GM18519 (cell line): ENCODE data around the gene FADS2.

Experiments
- ATAC-seq: cut with Tn5 transposase; IDR thresholded peaks from one replicate; pipeline ENCODE4 v1.9.1; 2021; ENCODE audit warnings: mild to moderate bottlenecking, moderate library complexity; ENCODE audit not compliant: unreplicated experiment, low FRiP score

FADS2 gene

DNA sequence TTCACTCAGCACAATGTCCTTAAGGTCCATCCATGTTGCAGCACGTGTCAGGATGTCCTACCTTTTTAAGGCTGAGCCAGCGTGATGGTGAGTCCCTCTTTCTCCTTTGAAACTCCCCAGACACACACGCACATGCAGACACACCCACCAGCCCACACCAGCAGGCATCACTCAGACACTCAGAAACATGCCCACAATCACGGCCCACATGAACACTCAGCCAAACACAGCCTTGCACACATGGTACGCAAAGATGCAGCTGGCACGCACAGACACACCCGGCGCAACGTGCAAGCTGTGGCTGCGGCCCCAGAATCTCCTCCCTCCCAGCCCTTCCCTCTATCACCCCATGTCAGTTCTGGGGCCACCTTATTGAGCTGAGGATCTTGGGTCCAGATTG is 55.2 kb downstream of the FADS2 start:
- ATAC-seq: no peak

DNA sequence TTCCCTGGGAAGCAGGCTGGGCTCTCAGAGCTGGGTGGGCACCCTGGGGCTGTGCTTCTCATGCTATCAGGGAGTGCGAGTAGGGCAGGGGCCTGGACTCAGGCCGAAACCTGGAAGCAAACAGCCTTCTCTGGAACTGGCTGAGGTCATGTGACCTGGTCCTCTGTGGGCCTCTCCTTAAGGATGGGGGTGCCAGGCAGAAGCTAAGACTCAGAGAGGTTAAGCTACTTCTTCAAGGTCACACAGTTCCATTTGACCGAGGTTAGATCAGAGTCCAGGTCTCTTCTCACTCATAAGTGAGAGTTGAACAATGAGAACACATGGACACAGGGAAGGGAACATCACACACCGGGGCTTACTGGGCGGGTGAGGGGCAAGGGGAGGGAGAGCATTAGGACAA is 55.8 kb downstream of the FADS2 start:
- no peak for ATAC-seq

DNA sequence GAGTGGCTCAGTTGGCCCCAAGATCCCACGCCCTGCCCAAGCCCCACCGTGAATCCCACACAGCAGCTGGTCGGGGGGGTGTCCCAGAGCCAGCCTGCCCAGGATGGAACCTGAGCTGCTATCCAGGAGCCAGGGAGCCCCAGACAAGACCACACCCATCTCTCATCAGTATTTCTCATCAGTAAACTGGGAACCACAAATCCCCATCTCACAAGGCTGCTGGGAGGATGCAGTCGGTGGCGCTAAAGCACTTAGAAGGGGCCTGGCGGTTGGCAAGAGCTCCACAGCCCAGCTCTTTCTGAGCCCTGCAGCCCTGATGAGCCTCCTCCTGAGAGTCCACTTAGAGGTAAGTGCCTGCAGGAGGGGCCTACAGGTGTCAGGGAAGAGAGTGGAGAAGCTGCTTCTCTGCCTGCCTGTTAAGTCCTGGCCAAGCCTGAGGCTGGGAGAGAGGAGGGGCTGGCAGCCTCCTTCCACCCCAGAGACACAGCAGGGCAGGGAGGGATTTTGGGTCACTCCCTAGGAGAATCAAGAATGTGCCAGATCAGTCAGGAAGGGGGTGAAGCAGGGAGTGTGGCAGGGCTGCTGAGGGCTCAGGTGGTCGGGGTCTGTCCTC is 57.2 kb downstream of the FADS2 start:
- no peak for ATAC-seq

DNA sequence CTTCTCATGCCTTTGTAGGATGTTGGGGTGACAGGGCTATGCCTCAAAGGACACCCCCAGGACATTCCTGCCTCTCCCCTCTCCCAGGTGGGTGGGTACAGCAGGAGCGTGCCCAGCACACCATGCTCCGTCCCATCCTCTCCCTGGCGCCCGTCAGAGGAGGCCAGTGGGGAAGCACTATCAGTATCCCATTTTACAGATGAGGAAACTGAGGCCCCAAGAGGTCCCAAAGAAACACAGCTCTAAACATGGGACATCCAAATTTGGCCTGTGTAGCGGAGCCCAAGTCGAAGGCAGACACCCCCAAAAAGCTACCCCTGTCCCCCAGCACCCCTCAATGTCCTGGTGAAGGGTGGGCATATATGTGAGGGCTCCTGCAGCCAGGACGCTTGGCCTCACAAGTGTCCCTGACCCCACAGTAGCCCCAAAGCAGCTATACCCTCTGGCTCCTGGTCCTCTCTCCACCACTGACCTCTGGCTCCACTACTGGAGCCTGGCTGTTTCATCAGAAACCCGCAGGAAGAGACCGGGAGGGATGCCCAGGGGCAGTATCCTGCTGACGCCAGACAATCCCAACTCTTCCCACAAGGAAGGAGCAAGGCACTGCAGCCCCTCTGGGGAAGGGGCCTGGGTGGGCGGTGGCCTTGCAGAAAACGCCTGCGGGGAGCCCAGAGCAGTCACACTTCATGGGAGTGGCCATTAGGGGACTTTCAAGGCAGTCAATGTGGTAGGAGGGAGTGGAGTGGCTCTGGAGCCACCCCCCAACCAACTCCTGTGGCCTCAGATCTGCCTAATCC is 57.9 kb downstream of the FADS2 start:
- no peak for ATAC-seq

DNA sequence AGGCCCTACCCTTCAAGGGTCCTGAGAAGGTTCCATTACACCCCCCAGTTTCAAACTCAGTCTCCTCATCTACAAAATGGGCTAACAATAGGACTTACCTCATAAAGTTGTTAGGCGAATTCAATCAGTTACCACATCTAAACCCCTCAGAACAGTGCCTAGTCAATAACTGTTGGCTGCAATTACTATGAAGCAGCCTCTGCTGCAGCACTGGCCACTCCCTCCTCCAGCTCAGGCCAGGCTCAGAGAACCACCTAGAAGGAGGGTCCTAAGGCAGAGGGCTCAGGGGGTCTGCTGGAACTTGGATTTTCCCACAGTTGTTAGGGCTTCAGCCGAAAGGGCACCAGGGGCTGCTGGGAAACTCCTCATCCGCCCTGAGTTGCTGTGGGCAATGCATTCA is 58.5 kb downstream of the FADS2 start:
- ATAC-seq: no peak

DNA sequence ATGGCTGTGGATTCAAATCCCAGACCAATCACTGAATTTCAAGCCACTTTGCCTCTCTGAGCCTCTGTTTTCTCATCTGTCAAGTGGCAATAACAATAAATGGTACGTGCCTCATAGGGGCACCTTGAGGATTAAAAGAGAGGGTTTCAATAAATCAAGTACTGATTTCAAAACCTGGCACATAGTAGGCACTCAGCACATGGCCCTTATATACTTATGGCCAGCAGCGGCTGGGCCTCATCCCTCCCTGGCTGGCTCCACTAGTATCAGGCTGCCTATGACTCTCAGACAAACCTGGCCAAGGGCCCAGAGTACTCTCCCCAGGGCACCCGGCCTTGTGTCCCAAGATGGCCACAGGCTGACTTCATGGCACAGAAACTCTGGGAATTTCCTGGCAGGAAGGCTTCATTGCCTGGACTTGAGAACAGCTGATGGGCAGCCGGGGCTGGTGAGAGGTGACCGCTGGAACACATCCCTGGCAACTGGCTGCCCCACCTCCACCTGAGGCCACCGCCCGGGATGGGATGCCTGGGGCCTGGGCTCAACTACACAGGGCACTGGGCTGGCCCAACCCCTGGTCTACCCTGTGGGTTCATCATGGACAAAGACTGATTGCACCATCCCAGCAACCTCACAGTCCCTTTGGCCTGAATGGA is 59.9 kb downstream of the FADS2 start:
- no peak for ATAC-seq

DNA sequence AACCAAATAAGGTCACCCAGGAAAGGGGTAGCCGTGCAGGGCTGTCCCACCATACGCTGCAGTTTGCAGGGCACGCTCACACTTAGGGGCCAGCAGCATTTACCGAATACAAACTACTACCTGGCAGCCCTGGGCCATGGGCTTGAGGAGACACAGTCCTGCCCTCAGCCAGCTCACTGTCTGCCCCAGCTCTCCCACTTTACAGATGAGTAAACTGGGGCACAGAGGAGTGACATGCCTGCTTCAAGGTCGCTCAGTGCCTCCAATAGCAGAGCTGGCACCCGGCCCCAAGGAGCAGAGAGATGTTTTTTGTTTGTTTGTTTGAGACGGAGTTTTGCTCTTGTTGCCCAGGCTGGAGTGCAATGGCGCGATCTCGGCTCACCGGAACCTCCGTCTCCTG is 60.5 kb downstream of the FADS2 start:
- ATAC-seq: no peak

DNA sequence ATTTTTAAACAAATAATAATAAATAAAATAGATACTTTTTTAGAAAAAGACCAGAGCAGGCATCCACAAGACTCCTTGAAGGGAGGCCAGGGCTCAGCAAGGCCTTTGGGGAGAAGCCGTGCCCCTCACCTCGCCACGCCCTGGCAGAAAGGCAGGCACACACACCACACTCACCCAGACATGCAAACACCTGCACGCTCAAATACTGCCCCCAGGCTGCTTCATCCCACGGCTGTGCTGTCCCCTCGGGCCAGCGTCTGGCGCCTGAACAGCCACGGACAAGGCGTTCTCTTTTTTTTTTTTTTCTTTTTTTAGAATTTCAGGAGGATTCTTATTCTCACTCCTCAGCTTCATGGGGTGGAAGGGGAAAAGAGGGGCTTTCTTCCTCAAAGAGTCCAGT is 61.7 kb downstream of the FADS2 start:
- no peak for ATAC-seq

DNA sequence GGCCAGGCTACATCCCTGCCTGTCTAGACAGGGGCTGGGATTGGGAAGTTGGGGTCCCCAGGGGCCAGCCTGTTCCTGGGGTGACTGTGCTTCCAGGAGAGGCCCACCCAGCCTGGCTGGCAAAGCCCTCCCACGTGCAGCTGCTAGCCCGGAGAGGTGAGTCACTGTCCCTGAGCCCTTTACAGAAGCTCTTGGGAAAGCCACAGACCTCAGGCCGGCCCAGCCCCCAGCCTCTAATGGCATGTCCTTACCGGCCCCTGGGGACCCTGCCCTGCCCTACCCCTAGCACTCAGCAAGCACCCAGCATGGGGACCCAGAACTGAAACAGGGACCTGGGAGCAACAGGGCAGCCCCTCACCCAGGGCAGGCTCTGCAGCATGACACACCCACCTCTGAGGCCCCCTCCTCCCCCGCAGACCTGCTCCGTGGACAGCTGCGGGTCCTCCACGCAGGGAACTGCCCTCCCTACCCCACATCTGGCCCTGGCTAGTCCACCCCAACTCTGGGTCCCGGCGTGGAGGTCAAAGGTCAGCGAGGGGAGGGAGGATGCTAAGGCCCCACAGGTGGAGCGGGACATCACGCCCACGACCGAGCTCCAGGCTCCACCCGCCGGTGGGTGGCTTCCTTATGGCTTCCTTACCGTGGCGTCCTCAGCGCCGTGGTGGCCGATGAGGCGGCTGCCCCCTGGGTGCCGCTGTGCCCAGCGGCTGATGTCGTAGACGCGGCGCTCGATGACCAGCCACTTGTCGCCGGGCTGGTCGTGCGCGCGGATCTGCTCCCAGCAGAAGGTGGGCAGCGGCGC is 62.6 kb downstream of the FADS2 start:
- no peak for ATAC-seq

DNA sequence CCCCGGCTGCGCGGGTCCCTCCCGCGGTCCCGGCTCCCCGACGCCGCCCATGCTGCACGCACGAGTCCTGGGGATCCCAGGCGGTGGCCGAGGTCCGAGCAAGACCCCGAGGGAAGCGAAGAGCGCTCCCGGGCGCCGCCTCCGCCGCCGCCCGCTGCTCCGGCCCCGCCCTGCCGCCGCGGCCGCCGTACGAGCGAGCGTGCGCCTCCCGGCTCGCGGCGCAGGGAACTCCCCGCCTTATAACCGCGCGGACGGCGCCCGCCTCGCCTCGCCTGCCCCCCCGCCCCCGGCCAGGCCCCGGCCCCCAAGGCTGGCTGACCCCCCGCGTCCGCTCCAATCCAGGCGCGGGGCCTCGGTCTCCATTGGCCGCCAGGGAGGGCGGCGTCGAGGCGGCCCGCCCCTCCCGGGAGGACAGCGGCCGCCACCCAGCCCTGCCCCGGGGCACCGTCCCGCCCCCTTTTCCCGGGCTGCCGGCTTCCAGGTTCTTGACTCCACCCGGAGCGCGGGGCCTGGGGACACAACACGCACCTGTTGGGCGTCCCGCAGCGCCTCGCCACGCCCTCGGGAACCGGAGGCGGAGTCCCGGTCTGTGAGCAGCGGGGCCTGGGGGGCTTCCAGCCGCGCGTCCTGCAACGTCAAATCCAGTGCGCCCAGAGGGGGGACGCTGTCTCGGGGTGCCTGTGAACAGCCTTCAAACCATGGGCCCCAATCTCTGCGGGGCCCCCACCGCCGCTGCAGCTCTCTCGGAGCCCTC is 63.4 kb downstream of the FADS2 start, which contains the start of gene FADS3:
Gene FADS3 (minus strand): TSS at position 215 of the 754 bp plus-strand sequence. CDS start 164 bp downstream, at position 51.
- no peak for ATAC-seq

DNA sequence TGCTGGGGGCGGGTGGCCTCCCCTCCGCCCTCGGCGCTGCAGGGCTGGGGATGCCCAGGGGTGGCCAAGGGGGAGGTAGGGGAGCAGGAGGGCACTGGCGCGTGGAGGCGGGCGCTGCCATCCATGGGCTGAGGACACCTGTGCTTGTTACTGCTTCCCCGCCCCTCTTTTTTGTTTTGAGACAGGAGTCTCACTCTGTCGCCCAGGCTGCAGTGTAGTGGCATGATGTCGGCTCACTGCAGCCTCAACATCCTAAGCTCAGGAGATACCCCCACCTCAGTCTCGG is 63.9 kb downstream of the FADS2 start:
- no peak for ATAC-seq

DNA sequence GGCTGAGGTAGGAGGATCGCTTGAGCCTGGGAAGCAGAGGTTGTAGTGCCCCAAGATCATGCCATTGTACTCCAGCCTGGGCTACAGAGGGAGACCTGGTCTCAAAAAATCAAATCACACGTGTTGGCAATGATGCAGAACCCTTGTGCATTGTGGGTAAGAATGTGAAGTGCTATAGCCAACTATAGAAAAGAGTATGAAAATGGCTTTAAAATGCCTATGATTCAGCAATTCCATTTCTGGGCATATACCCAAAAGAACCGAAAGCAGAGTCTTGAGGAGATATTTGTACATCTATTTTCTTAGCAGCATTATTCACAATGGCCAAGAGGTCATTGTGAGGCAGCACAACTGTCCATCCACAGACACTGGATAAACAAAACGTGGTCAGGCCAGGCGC is 65.9 kb downstream of the FADS2 start:
- no peak for ATAC-seq

DNA sequence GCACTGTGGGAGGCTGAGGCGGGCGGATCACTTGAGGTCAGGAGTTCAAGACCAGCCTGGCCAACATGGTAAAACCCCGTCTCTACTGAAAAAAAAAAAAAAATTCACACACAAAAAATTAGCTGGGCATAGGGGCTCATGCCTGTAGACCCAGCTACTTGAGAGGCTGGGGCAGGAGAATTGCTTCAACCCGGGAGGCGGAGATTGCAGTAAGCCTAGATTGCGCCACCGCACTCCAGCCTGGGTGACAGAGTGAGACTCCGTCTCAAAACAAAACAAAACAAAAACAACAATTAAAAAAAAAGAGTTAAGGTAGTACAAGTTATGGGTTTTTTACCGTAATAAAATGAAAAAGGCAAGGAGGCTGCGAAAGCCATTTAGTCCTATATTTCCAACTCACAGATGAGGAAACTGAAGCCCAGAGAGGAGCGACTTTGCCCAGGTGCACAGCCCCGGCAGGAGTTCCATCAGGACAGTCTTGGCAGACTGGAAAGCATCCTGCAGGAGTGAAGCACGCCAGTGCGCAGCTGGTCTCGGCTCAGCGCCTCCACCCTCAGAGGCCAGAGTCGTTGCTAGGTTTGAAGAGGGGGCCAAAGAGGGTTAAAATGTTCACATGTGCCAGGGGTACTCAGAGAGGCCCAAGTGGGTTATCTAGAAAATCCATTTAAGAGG is 67.1 kb downstream of the FADS2 start:
- no peak for ATAC-seq

DNA sequence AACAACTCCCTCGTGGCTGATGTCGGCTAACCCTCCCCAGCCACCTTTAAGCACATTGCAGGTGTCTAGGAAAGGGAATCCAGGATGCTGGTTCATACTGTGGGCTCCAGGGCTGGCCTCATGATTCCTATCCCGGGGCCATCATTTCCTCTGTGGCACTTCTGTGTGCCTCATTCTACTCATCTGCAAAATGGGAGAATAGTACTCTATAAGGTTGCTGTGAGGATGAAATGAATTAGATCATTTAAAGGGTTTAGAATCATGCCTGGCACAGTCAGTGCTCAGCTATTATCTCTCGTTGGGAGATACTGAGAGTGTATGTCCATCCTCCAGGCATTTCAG is 67.6 kb downstream of the FADS2 start:
- no peak for ATAC-seq

DNA sequence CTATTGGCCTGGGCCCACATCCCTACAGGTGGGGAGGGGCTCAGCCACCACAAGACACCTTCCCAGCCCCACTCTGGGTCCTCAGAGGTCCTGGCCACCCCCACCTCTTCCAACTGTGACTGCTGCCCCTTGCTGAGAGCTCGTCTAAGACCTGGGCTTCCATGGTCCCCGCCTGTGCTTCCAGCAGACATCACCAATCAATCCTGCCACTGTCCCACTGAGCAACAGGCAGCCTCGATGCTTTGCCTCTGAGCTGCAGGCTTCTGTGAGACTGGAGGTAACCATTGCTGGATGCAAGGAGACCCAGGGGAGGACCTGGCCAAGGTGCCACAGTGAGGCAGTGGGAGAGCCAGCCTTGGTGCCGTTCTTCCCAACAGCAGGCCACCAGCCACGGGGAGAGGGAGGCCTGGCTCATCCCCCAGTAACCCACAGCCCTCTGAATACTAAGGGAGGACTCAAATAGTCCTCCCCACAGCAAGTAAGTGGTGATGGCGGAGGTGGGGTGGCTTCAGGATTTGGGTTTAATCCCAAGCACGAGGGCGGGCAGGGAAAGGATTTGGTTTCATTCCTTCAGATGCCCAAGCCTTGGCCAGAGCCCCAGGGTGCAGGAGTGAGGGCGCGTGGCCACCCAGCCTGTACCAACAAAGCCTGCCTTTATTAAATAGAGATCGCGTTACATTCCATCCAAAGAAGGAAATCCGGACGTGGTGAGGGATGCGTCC is 68.7 kb downstream of the FADS2 start:
- no peak for ATAC-seq

DNA sequence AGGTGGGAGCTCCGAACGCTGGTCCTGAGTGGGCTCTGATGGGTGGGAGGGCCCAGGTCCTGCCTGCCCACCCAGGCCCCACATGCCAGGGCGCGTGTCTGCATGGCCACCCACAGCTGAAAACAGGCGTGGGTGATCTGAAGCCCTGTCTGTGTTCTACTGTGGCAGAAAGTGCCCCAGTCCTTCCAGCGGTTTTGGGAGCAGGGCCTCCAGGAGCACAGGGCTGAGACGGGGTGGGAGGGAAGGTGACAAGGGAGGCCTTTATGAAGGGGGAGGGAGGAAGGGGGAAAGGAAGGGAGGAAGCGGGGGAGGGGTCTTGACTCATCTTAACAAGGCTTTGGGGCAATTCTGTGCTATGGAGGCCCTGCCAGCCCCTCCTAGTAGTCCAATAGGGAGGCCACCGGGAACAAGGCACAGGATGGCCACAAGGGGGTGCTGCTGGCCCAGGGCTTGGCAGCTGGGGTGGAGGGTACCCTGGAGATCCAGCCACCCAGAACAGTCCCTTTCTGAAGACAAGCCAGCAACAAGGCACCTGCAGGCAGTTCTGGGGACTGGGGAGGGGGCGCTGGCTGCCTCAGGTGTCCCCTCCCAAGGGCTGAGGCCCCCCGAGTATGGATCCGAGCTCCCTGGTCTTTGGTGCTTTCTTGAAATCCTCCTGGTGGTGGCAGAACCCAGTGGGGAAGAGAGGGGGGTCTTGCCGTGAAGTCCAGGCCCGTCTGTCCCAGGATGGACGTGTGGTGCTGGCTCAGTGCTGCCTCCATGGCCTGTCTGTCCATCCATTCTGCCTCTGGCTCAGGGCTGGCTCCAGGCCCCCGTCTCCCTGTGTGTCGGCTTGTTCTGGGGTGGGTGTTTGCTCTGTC is 69.5 kb downstream of the FADS2 start:
- no peak for ATAC-seq

DNA sequence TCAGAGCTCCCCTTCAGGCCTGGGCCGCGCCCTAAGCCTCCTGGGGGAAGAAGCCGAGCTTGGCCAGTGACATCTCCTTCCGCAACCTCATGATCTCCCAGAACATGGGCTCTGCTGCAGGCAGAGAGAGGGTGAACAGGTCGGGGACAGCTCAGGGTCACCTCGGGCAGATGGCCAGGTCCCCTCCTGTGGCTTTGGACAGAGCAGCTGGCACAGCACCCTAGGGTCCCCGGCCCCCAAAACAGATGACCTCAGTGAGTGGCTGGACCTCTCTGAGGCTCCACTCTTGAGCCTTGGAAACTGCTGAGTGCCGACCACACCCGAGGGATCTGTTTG is 70.1 kb downstream of the FADS2 start:
- ATAC-seq: no peak

DNA sequence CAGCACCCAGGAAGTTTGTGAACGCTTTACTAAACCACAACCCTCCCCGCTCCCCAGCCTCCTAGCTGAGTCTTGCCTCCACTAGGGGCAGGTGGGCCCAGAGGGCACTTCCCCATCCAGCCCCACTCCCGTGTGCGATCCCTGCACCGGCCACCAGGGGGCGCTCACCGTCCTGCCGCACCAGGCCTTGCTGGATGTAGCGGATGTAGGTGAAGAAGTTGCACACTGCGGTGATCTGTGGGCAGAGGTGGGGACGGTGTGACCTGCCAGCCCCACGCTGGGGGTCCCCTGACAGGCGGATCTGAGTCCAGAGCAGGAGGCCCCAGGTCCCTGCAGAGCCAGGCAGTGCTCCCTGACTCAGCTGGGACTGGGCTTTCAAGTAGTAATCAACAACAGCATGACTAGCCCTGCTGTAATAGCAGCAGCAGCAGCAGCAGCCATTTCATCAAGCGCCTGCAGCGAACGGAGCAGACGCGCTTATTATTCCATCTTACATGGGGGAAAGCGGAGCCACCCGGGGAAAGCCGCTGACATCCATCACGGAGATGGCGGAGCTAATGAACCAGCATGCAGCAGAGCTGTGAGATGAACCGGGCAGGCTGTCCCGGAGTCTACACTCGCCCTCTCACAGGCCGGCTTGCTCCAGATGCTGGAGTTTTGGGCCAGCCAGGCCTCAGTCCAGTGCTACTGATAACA is 71.2 kb downstream of the FADS2 start:
- ATAC-seq: no peak
